ENCODE measurements around the gene BCAS4.

- no peak for TF ChIP-seq GATA2 (IDR thresholded peaks at IDR 0.05; ENCODE audit: low read depth, low read length)
- TF ChIP-seq GATA3 (IDR thresholded peaks at IDR 0.05; ENCODE audit: low read depth, low read length), result no peak
Measured at GRCh38 chr20:50900261-50900660, 105.4 kb downstream of the BCAS4 start.
